ENCODE measurements around the gene RBM33. TPM values are rescaled to one million over a fixed set of nuclear protein-coding genes. Genes with fewer than 3 reads are reported as not detected.

Gene RBM33
- total RNA-seq, 1 donor from 2014 or later = 117 TPM

DNA sequence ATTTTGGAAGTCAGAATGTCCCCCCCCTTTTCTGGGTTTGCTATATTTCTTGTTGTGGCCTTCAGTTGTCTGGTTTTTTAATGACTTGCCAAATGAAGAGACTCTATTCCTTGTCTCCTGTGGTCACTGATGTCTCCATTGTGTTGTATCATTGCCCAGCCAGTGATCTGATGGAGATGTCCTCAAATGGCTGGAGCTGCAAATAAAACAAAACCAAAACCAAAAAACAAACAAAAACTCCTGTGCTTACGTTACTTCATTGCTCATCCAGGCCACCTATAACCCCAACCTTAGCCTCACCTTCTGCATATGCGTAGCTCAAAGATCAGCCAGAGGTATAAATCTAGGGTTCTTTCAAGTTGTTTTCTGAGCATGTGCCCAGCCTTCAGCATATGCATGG lies 5.1 kb downstream of the RBM33 start:
- ATAC-seq (ENCODE audit: low read depth) (no peak), DNase-seq (no peak)
- H3K36me3 Mint-ChIP-seq (ENCODE audit: low read depth) = peaks cover 54% of the 10 kb centered on the region
- POLR2A ChIA-PET = no interaction called here
- H3K27me3 Mint-ChIP-seq = no peaks in the 10 kb centered on the region
- no peak overlapping the region for H3K4me3 Mint-ChIP-seq
- intact Hi-C loops (cut with micrococcal nuclease) = loop anchor here (10.0 kb wide), 1 partner anchor 1245 kb away; the partner anchor contains the start of gene LMBR1
- H3K4me1 Mint-ChIP-seq = peaks cover 86% of the 10 kb centered on the region
- no peak overlapping the region for H3K27ac Mint-ChIP-seq
- CTCF ChIA-PET = no interaction called here
- peaks cover 14% of the 10 kb centered on the region for H3K9me3 Mint-ChIP-seq
- TF ChIP-seq CTCF (IDR thresholded peaks at IDR 0.05) = no peak

DNA sequence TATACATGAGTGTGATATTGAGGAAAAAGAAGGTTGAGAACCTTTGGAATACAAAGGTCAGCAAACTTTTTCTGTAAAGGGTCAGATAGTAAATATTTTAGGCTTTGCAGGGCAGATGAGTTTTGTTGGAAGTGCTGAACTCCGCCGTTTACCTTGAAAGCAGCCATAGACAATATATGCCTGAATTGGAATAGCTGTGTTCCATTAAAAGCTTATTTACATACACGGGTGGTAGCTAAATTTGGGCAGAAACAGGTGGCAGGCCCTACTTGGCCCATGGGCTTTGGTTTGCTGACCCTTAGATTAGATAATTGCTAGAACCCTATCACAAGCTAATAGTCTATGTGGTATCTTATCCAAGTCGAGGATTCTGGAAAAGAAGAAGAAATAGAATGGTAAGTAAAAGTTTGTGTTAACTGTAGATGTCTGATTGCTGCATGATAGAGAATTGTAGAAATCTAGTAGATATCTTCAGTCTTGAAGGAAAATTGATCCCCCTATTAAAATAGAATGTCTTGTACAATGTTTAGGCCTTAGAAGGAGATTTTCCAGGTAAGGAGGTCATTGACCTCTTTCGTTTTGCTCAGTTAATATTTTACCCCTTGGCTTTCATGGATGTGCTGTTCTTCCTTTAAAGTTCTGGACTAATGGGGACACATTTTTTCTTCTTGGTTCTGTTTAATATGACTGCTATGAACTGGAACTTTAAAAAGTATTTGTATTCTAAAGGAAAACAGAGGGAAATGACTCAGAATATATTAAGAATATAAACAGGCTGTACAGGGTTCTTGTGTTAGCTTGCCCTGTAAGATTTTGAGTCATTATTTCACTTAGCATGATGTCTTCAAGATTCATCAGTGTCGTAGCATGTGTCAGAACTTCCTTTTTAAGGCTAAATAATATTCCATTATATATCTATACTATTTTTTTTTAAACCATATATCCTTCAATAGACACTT lies 8.0 kb downstream of the RBM33 start:
- ChIA-PET POLR2A (no interaction called here), CTCF (no interaction called here)
- no peaks in the 10 kb centered on the region for H3K27me3 Mint-ChIP-seq
- H3K4me3 Mint-ChIP-seq = no peak overlapping the region
- H3K4me1 Mint-ChIP-seq = peaks cover 84% of the 10 kb centered on the region
- peaks cover 46% of the 10 kb centered on the region for H3K36me3 Mint-ChIP-seq (ENCODE audit: low read depth)
- DNase-seq = no peak
- ATAC-seq (ENCODE audit: low read depth) = no peak
- H3K27ac Mint-ChIP-seq = no peak overlapping the region
- TF ChIP-seq CTCF (IDR thresholded peaks at IDR 0.05) = no peak
- intact Hi-C loops (cut with micrococcal nuclease) = no loop called here
- H3K9me3 Mint-ChIP-seq = peaks cover 14% of the 10 kb centered on the region

GRCh38 chr7:155653803-155654202 lies 9.3 kb downstream of the RBM33 start:
- TF ChIP-seq CTCF (IDR thresholded peaks at IDR 0.05) = no peak
- POLR2A ChIA-PET = no interaction called here
- intact Hi-C loops (cut with micrococcal nuclease) = no loop called here
- CTCF ChIA-PET = no interaction called here
- H3K9me3 Mint-ChIP-seq = peaks cover 10% of the 10 kb centered on the region
- peaks cover 32% of the 10 kb centered on the region for H3K36me3 Mint-ChIP-seq (ENCODE audit: low read depth)
- ATAC-seq (ENCODE audit: low read depth) (no peak), DNase-seq (no peak)
- H3K27me3 Mint-ChIP-seq = no peaks in the 10 kb centered on the region
- H3K4me3 Mint-ChIP-seq = no peak overlapping the region
- peaks cover 88% of the 10 kb centered on the region for H3K4me1 Mint-ChIP-seq
- H3K27ac Mint-ChIP-seq = no peak overlapping the region

GRCh38 chr7:155656891-155657290 lies 12.4 kb downstream of the RBM33 start:
- ChIA-PET POLR2A (interaction anchor here (1.2 kb wide), 1 partner anchor 13 kb away, joined by 3 read pairs; the partner anchor contains the start of gene RBM33), CTCF (no interaction called here)
- DNase-seq = no peak
- no peak for TF ChIP-seq CTCF (IDR thresholded peaks at IDR 0.05)
- no peak for ATAC-seq (ENCODE audit: low read depth)
- no peaks in the 10 kb centered on the region for H3K27me3 Mint-ChIP-seq
- peaks cover 83% of the 10 kb centered on the region for H3K4me1 Mint-ChIP-seq
- H3K36me3 Mint-ChIP-seq (ENCODE audit: low read depth) = peaks cover 26% of the 10 kb centered on the region
- H3K9me3 Mint-ChIP-seq = peaks cover 2% of the 10 kb centered on the region
- intact Hi-C loops (cut with micrococcal nuclease) = no loop called here
- no peak overlapping the region for H3K27ac Mint-ChIP-seq
- H3K4me3 Mint-ChIP-seq = no peak overlapping the region

DNA sequence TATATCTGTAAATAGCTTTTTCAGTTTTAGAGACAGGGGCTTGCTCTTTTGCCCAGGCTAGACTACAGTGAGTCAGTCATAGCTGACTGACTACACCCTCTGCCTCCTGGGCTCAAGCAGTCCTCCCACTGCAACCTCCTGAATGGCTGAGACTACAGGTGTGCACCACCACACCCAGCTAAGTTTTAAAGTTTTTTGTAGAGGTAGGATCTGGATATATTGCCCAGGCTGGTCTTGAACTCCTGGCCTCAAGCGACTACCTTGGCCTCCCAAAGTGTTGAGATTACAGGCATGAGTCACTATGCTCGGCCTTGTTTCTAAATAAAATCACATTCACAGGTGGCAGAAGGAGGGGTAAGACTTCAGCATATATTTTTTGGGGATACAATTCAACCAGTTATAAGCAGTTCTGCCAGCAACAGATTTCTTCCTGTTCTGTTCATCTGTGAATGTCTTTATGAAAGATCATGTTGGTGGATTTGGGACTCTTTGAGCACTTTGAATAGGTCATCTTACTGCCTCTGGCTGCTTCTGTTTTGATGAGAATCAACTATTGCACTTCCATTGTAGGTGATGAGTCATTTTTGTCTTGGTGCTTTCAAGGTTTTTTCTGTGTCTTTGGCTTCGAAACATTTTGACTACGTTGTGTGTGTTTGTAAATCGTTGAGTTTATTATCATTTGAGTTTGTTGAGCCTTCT lies 15.7 kb downstream of the RBM33 start:
- intact Hi-C loops (cut with micrococcal nuclease) = no loop called here
- Mint-ChIP-seq H3K27ac (no peak overlapping the region), H3K4me3 (no peak overlapping the region), H3K27me3 (no peaks in the 10 kb centered on the region), H3K36me3 (ENCODE audit: low read depth) (peaks cover 25% of the 10 kb centered on the region), H3K9me3 (peaks cover 2% of the 10 kb centered on the region), H3K4me1 (peaks cover 76% of the 10 kb centered on the region)
- no peak for ATAC-seq (ENCODE audit: low read depth)
- CTCF ChIA-PET = interaction anchor here (1.3 kb wide), 1 partner anchor 61 kb away, joined by 3 read pairs; no protein-coding TSS in a partner anchor
- POLR2A ChIA-PET = interaction anchor here (1.1 kb wide), 1 partner anchor 16 kb away, joined by 4 read pairs; the partner anchor contains the start of gene RBM33
- no peak for DNase-seq
- TF ChIP-seq CTCF (IDR thresholded peaks at IDR 0.05) = no peak
